HG02885 (cell line): ENCODE measurements around the gene CDA.
A peak's percentile ranks its signal among the peaks of the same experiment; 100 is the strongest.

Experiments used
- ATAC-seq: cut with Tn5 transposase; IDR thresholded peaks from one replicate; pipeline ENCODE4 v1.9.1; 2021; ENCODE audit warnings: mild to moderate bottlenecking; ENCODE audit not compliant: unreplicated experiment, poor library complexity

The CDA gene

GRCh38 chr1:20614131-20614579, 25.3 kb downstream of the CDA start:
- ATAC-seq, result no peak

- no peak for ATAC-seq
Observed at GRCh38 chr1:20615946-20616846, 27.3 kb downstream of the CDA start.

GRCh38 chr1:20616847-20617487, 28.1 kb downstream of the CDA start:
- ATAC-seq, result no peak

GRCh38 chr1:20618550-20618949, 29.7 kb downstream of the CDA start:
- no peak for ATAC-seq

- no peak for ATAC-seq
Observed at GRCh38 chr1:20619999-20620398, 31.1 kb downstream of the CDA start.

- ATAC-seq, result no peak
Observed at GRCh38 chr1:20621012-20621411, 32.1 kb downstream of the CDA start.

GRCh38 chr1:20624709-20625108, 35.8 kb downstream of the CDA start:
- ATAC-seq, result no peak

GRCh38 chr1:20625176-20626097, 36.5 kb downstream of the CDA start:
- ATAC-seq, result no peak

- no peak for ATAC-seq
Observed at GRCh38 chr1:20626098-20626427, 37.2 kb downstream of the CDA start.

- ATAC-seq, result no peak
Observed at GRCh38 chr1:20626524-20626923, 37.6 kb downstream of the CDA start.

GRCh38 chr1:20630729-20631128, 41.8 kb downstream of the CDA start:
- ATAC-seq, result no peak

- no peak for ATAC-seq
Observed at GRCh38 chr1:20632386-20632785, 43.5 kb downstream of the CDA start.

GRCh38 chr1:20633190-20634064, 44.5 kb downstream of the CDA start, which contains the start of gene PINK1:
Gene PINK1, plus strand, starts transcription at chr1:20633458. Its CDS starts 91 bp downstream, at chr1:20633549.
- ATAC-seq, result peak; percentile 65

- no peak for ATAC-seq
Observed at GRCh38 chr1:20634065-20634593, 45.2 kb downstream of the CDA start.

- ATAC-seq, result no peak
Observed at GRCh38 chr1:20634594-20635084, 45.7 kb downstream of the CDA start.

- ATAC-seq, result no peak
Observed at GRCh38 chr1:20636785-20637347, 48.0 kb downstream of the CDA start.

GRCh38 chr1:20640183-20640597, 51.3 kb downstream of the CDA start:
- ATAC-seq, result no peak

- ATAC-seq, result no peak
Observed at GRCh38 chr1:20641975-20642374, 53.1 kb downstream of the CDA start.

GRCh38 chr1:20643080-20643479, 54.2 kb downstream of the CDA start:
- no peak for ATAC-seq
